Measurements from ENCODE around the gene CAPN8. TPM values are rescaled to one million over a fixed set of nuclear protein-coding genes. Genes with fewer than 3 reads are reported as not detected.

The CAPN8 gene
- total RNA-seq, 1 donor, result not detected

DNA sequence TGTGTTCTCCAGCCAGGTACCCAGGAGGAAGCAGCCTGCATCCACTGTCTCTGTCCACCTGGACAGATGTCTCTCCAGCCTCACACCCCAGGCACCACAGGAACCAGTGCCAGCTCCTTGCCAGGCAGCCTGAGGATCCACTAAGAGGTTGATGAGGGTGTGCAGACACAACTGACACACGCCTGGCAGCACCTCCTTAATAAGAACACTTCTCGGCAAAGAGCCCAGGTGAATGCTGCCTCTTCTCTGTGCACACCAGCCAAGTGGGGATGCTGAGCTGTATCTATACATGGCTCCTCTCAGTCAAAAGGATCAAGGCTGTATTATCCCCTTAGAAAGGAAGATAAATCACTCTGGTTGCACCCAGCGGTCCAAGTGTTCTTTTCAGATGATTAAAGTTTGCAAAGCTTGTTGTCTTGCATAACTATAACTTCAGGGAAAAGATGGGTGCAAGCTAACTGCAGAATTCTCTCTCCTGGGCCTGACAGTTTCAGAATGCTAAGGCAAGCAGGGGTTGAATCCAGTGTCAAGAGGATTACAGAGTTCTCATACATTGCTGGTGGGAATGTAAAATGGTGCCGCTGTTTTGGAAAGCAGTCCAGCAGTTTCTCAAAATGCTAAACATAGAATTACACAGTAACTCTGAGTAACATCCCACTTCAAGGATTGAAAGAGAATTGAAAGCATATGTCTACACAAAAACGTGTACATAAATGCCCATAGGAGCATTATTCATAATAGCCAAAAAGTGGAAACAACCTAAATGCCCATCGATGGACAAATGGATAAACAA lies 3.7 kb upstream of the CAPN8 start:
- DNase-seq (ENCODE audit: low read depth), result no peak
- TF ChIP-seq, protein P1, sequence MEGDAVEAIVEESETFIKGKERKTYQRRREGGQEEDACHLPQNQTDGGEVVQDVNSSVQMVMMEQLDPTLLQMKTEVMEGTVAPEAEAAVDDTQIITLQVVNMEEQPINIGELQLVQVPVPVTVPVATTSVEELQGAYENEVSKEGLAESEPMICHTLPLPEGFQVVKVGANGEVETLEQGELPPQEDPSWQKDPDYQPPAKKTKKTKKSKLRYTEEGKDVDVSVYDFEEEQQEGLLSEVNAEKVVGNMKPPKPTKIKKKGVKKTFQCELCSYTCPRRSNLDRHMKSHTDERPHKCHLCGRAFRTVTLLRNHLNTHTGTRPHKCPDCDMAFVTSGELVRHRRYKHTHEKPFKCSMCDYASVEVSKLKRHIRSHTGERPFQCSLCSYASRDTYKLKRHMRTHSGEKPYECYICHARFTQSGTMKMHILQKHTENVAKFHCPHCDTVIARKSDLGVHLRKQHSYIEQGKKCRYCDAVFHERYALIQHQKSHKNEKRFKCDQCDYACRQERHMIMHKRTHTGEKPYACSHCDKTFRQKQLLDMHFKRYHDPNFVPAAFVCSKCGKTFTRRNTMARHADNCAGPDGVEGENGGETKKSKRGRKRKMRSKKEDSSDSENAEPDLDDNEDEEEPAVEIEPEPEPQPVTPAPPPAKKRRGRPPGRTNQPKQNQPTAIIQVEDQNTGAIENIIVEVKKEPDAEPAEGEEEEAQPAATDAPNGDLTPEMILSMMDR (IDR thresholded peaks at IDR 0.05; ENCODE audit: insufficient read depth, low read length), result no peak

DNA sequence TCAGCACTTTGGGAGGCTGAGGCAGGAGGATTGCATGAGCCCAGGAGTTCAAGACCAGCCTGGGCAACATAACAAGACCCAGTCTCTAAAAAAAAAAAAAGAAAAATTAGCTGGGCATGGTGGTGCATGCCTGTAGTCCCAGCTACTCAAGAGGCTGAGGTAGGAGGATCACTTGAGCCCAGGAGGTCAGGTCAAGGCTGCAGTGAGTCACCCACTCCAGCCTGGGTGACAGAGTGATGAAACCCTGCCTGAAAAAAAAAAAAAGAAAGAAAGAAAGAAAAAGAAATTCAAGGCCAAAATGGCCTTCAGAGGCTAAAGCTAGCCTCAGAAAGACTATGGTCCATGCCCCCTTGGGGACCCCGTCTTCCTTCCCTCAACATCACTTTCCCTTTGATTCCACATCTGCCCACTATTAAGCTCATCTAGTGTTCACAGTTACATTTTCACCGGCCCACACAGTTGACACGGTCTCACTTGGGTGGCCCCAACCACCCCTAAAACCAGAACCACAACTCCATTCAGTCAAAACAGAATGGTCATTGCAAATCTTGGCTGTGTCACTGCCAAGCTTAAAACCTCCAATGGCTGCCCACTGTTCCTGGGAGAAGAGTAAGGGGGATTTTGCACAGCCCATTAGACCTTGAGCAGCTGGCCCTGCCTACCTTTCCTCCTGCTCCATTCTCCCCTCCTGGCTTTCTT lies 2.1 kb upstream of the CAPN8 start:
- DNase-seq (ENCODE audit: low read depth), result no peak
- TF ChIP-seq, protein P1 (IDR thresholded peaks at IDR 0.05; ENCODE audit: insufficient read depth, low read length), result no peak
- H3K4me3 ChIP-seq (ENCODE audit: low read depth, low read length), result no peak overlapping the region

More for the DNA sequence above, 3.7 kb upstream of the CAPN8 start:
- no peak overlapping the region for H3K4me3 ChIP-seq (ENCODE audit: low read depth, low read length)

DNA sequence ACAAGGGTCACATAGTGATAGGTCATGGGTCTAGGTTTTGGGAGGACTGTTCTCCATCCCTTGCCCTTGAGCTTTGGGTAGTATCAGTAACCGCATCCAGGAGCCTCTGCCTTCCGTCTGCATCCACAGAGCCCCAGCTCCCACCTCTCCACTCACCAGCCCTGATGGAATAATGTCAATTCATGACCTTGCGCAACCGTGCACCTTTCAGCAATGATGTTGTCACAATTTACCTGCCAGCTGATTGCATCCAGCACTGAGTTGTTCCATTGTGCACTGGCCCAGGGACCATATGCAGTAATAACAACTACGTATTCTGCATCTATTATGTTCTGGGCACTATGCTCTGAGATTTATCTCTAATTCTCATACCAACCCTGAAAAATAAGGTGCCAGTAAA lies 1.4 kb downstream of the CAPN8 start:
- no peak overlapping the region for H3K4me3 ChIP-seq (ENCODE audit: low read depth, low read length)
- DNase-seq (ENCODE audit: low read depth), result no peak
- TF ChIP-seq, protein P1 (IDR thresholded peaks at IDR 0.05; ENCODE audit: insufficient read depth, low read length), result no peak

DNA sequence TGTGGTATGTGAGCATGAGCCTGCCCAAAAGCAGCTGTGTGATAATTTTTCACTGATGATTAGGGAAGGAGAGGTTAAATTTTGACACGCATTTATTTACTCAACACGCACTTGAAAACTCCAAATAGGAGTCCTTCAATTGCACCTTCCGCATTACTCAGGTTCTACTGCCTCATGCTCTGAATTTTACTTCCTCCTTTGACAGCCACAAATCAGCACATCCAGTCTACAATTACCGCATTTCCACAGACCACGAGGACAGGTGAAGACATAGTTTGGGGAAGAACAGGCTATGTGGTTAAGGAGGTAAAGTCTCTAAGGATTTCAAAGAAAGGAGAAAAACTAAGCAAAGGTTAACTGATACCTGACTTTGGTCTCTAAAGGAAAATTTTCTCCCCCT lies 2.6 kb downstream of the CAPN8 start:
- no peak for DNase-seq (ENCODE audit: low read depth)
- TF ChIP-seq, protein P1 (IDR thresholded peaks at IDR 0.05; ENCODE audit: insufficient read depth, low read length), result no peak
- no peak overlapping the region for H3K4me3 ChIP-seq (ENCODE audit: low read depth, low read length)

DNA sequence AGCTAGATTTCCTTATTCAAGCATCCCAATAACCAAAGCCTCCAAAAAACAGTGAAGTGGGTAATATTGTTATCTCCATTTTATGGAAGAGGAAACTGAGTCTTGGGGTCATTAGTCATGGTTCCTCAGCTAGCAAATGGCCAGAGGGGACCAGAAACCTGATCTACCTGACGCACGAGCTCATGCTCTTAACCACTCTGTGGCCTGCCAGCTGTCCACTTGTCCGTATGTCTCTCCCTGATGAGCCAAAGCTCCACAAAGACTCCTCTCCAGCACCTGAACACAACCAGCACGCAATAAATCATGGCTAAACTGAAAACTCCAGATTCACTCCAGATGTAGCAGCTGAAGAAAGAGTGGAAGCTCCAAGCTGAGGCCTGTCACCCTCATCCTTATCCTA lies 5.8 kb downstream of the CAPN8 start:
- no peak overlapping the region for H3K4me3 ChIP-seq (ENCODE audit: low read depth, low read length)
- no peak for DNase-seq (ENCODE audit: low read depth)
- TF ChIP-seq, protein P1 (IDR thresholded peaks at IDR 0.05; ENCODE audit: insufficient read depth, low read length), result no peak

DNA sequence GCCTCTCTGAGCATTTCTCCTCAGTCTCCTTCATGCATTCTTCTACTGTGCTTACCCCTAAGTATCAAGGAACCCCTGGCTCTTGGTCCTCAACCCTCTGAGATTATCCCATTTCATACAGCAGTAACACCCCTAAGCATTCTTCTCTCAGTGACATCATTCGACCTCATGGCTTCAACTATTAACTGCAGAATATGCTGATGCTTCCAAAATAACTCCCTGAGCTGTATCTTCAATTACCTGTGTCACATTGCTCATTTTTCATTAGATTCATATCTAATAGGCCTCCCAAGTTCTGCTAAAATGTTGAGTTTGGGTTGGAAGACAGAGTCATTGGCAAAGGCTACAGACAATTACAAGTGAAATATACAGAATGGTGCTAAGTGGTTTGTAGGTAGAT lies 7.5 kb downstream of the CAPN8 start:
- TF ChIP-seq, protein P1 (IDR thresholded peaks at IDR 0.05; ENCODE audit: insufficient read depth, low read length), result no peak
- H3K4me3 ChIP-seq (ENCODE audit: low read depth, low read length), result no peak overlapping the region
- DNase-seq (ENCODE audit: low read depth), result no peak
